Tibial artery (tissue), 4 donors: ENCODE results near the gene TXNRD1.

Source experiments
- DNase-seq, 2 donors: peaks; one replicate each; pipeline ENCODE4 v3.0.0-alpha.2; 2019
- H3K27ac ChIP-seq, 2 donors: fragments of 200-600 bp; sonication (generic) in 1 of 2; 1 replicate in 1 of 2; 2 replicates in 1 of 2; pipeline ENCODE4 v1.5.1; 2018 to 2019; ENCODE audit warnings: mild to moderate bottlenecking in 1 of 2
- H3K27me3 ChIP-seq, 2 donors: fragments of 200-600 bp; sonication (generic) in 1 of 2; one replicate each; pipeline versions ENCODE4 v1.5.1 to v1.6.0; 2016 to 2019
- H3K36me3 ChIP-seq, 3 donors: fragments of 200-600 bp; sonication (generic) in 2 of 3; one replicate each; pipeline ENCODE4 v1.5.1; 2016 to 2019; ENCODE audit warnings: mild to moderate bottlenecking in 2 of 3
- H3K4me1 ChIP-seq, 4 donors: fragments of 200-600 bp; sonication (generic) in 2 of 4; 1 replicate in 3 of 4; 2 replicates in 1 of 4; pipeline ENCODE4 v1.5.1; 2016 to 2019
- H3K4me3 ChIP-seq, 2 donors: fragments of 200-600 bp; sonication (generic) in 1 of 2; 1 replicate in 1 of 2; 2 replicates in 1 of 2; pipeline ENCODE4 v1.5.1; 2018 to 2019; ENCODE audit warnings: mild to moderate bottlenecking in 2 of 2
- H3K9me3 ChIP-seq, 3 donors: fragments of 200-600 bp; sonication (generic) in 1 of 3; one replicate each; pipeline ENCODE4 v1.5.1; 2016 to 2019
- intact Hi-C: fragments of 100-400 bp; cut with DNase I; formaldehyde crosslinking; loops from one replicate; pipeline ENCODE4 v1.15.0; 2023; ENCODE audit warnings: low total_unique reads
- TF ChIP-seq, protein P1 (sequence below), 2 experiments: fragments of 200-600 bp in 1 of 2; fragments of 450-650 bp in 1 of 2; IDR thresholded peaks; one replicate each; pipeline ENCODE4 v1.5.1; 2017 to 2019; ENCODE audit warnings: antibody characterized with exemption in 2 of 2, mild to moderate bottlenecking in 1 of 2, moderate library complexity in 1 of 2

Gene TXNRD1

DNA sequence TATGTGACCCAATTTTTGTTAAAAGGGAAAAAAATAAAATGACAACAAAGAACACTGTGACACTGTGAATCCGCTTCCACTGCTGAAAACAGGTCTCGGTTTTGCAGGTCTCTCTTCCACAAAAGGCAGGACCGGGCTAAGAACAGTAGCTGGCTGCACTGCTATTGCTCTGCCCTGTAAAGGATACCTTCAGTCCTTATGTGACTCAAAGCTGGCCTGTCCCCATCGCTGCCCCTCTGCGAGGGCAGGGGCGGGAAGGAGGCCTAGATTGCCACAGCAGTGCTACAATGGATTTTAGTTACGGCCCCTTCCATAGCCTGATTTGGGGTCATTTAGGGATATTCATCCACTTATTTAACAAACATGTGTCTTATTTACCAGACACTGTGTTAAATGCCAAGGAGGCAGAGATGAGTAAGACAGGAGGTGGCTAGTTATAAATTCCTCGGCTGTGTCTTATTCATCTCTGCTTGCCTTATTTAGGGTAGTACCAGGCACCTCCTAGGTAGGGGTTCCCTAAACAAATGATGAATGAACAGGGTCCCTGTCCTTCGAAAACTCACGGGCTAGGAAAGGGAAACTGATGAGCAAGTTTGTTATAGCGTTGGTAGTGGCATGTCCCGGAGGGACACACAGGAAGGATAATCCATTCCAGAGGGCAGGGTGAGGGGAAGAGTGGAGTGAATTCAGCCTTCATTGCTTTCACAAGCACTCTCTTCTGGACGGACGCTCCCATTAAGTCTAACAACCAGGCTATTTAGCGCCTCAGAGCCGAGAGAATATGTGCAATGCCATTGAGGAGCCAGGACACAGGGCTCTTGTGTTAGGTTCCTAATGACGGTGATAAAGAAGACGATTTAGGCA, 161.3 kb downstream of the TXNRD1 start:
- Histone ChIP-seq H3K4me1 (peaks cover 0 to 4% (median 2%) of the 10 kb centered on the region in 4 donors), H3K4me3 (no peak overlapping the region), H3K27me3 (no peaks in the 10 kb centered on the region), H3K9me3 (no peaks in the 10 kb centered on the region), H3K27ac (no peak overlapping the region), H3K36me3 (no peaks in the 10 kb centered on the region)
- TF ChIP-seq, protein P1, sequence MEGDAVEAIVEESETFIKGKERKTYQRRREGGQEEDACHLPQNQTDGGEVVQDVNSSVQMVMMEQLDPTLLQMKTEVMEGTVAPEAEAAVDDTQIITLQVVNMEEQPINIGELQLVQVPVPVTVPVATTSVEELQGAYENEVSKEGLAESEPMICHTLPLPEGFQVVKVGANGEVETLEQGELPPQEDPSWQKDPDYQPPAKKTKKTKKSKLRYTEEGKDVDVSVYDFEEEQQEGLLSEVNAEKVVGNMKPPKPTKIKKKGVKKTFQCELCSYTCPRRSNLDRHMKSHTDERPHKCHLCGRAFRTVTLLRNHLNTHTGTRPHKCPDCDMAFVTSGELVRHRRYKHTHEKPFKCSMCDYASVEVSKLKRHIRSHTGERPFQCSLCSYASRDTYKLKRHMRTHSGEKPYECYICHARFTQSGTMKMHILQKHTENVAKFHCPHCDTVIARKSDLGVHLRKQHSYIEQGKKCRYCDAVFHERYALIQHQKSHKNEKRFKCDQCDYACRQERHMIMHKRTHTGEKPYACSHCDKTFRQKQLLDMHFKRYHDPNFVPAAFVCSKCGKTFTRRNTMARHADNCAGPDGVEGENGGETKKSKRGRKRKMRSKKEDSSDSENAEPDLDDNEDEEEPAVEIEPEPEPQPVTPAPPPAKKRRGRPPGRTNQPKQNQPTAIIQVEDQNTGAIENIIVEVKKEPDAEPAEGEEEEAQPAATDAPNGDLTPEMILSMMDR (IDR thresholded peaks at IDR 0.05), result no peak
- no peak for DNase-seq
- intact Hi-C loops, result no loop called here

DNA sequence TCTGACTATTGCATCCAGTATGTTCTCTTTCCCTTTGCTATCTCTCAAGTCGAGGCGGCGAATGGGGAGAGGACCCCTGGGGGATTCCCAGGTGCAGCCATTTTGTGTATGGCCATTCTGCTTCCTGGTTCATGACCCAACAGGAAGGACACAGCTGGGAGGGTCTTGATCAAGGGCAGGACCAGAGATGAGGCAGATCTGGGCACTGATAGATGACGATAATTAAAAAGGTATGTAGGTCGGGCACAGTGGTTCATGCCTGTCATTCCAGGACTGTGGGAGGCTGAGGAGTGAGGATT, 161.9 kb downstream of the TXNRD1 start:
- H3K27me3 ChIP-seq, result no peaks in the 10 kb centered on the region
- H3K4me1 ChIP-seq, result peaks cover 0 to 9% (median 4%) of the 10 kb centered on the region in 4 donors
- intact Hi-C loops, result no loop called here
- no peak overlapping the region for H3K27ac ChIP-seq
- no peak for DNase-seq
- no peak overlapping the region for H3K4me3 ChIP-seq
- TF ChIP-seq, protein P1 (IDR thresholded peaks at IDR 0.05), result no peak
- H3K9me3 ChIP-seq, result no peaks in the 10 kb centered on the region
- H3K36me3 ChIP-seq, result no peaks in the 10 kb centered on the region

DNA sequence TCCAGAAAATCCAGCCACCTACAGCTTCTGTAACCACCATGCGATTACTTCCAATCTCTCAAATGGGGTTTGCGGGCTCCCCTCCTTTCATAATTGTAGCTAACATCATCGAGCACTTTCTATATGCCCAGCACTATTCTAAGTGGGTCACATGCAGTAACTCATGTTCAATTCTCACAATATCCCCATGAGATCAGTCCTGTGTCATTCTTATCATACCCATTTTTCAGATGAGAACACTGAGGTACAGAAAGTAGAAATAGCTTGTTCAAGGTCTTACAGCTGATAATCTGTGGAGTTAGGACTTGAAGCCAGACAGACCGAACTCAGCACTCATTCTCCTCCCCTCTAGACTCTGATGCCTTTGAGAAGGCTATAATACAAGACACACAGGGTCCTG, 162.8 kb downstream of the TXNRD1 start:
- intact Hi-C loops, result no loop called here
- no peak overlapping the region for H3K27ac ChIP-seq
- H3K4me3 ChIP-seq, result no peak overlapping the region
- TF ChIP-seq, protein P1 (IDR thresholded peaks at IDR 0.05), result no peak
- peaks cover 0 to 9% (median 4%) of the 10 kb centered on the region in 4 donors for H3K4me1 ChIP-seq
- no peaks in the 10 kb centered on the region for H3K9me3 ChIP-seq
- no peaks in the 10 kb centered on the region for H3K27me3 ChIP-seq
- DNase-seq, result no peak
- H3K36me3 ChIP-seq, result no peaks in the 10 kb centered on the region

DNA sequence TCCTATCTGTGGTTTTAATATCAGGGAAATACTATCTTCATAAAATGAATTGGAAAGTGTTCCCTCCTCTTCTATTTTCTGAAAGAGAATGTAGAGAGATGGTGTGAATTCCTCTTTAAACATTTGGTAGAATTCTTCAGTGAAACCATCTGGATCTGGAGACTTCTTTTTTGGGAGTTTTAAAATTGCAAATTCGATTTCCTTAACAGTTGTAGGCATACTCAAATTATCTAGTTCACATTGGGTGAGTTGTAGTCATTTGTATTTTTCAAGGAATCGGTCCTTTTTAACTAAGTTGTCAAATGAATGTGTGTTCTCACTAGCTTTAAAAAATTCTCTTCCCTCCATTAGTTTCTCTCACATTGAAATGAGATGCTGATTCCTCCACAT, 165.8 kb downstream of the TXNRD1 start:
- intact Hi-C loops, result loop anchor here (5.0 kb wide), 1 partner anchor 671 kb away; no protein-coding TSS in a partner anchor
- no peak for DNase-seq
- H3K36me3 ChIP-seq, result no peaks in the 10 kb centered on the region
- peak overlapping the region in 1 of 2 donors; percentile 11 for H3K4me3 ChIP-seq
- no peaks in the 10 kb centered on the region for H3K27me3 ChIP-seq
- H3K27ac ChIP-seq, result no peak overlapping the region
- TF ChIP-seq, protein P1 (IDR thresholded peaks at IDR 0.05), result no peak
- H3K4me1 ChIP-seq, result peaks cover 0 to 9% (median 4%) of the 10 kb centered on the region in 4 donors
- H3K9me3 ChIP-seq, result no peaks in the 10 kb centered on the region

DNA sequence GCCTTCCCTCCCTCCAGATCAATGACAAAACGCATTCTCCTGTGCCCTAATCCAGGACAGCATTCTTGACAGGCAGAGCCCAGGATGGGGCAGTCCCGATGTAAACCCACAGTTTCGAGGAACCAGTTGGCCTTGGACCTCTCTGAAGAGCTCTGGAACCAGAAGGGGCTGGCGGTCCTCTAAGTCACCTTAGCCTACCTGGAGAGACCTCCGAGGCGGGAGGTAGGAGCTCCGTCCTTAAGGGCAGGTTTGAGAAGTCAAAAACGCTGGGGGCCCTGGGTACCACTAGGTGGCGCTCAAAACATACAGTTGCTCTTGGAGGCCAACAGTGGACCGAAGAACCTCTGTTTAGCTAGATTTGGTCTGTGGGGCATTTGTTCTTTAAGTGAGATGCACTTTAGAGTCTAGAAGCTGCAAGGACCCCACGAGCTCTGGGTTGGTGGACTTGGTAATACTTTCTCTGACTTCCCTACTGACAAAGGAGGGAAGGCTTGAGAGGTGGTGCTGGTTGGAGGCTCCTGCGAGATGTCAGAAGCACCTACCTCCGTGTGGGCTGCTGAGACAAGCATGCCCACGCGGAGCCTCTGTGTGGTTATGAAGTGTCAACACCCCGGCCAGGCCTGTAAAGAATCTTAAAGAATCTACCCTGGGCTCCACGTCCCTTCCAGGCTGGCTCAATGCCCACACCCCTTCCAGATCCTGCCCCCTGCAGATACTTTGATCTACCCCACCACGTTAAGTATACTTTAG, 166.3 kb downstream of the TXNRD1 start:
- Histone ChIP-seq H3K9me3 (no peaks in the 10 kb centered on the region), H3K36me3 (no peaks in the 10 kb centered on the region), H3K27ac (no peak overlapping the region), H3K4me1 (peaks cover 0 to 9% (median 4%) of the 10 kb centered on the region in 4 donors), H3K4me3 (peak overlapping the region in 1 of 2 donors; percentile 11), H3K27me3 (no peaks in the 10 kb centered on the region)
- TF ChIP-seq, protein P1 (IDR thresholded peaks at IDR 0.05), result peak; percentile 91 to 97
- DNase-seq, result peak; percentile 76 to 85
- intact Hi-C loops, result loop anchor here (2.0 to 5.0 kb wide), 2 partner anchors 493 to 670 kb away; no protein-coding TSS in a partner anchor
